GM12878 (cell line): ENCODE results near the gene ARHGAP22. TPM values are rescaled to one million over a fixed set of nuclear protein-coding genes. Genes with fewer than 3 reads are reported as not detected.
A peak's percentile ranks its signal among the peaks of the same experiment; 100 is the strongest.

ENCODE experiments used
- ATAC-seq: fragments of 200-7000 bp; cut with Tn5 transposase; 3 replicates; pipeline ENCODE4 v1.9.1; 2020; ENCODE audit warnings: mild to moderate bottlenecking, moderate library complexity
- BruUV-seq: library from RNA; stranded (reverse); fragments of 400-500 nt; replicated peaks from 2 replicates; lab custom pipeline; 2021; lab: Mats Ljungman, UMichigan
- CTCF ChIA-PET: fragments of 300-600 bp; sonication (Branson Sonifier 250); formaldehyde crosslinking; extraction: SDS; loops from one replicate; lab custom pipeline; 2021; ENCODE audit warnings: inconsistent platforms; lab: Yijun Ruan, JAX
- POLR2A ChIA-PET: fragments of 350-600 bp; formaldehyde crosslinking; extraction: SDS; loops from one replicate; lab custom pipeline; 2021; ENCODE audit warnings: inconsistent platforms; lab: Charles Lee
- RAD21 ChIA-PET: fragments of 300-600 bp; sonication (Branson Sonifier 250); formaldehyde crosslinking; loops from one replicate; lab custom pipeline; 2023; ENCODE audit warnings: antibody characterized with exemption; ENCODE audit not compliant: unreplicated experiment; lab: Charles Lee
- SMC1A ChIA-PET: fragments of 300-600 bp; sonication (Branson Sonifier 250); formaldehyde crosslinking; loops from one replicate; lab custom pipeline; 2023; ENCODE audit not compliant: unreplicated experiment, uncharacterized antibody; lab: Charles Lee
- DNase-seq: peaks from one replicate; pipeline ENCODE4 v3.0.0-alpha.2; 2011; ENCODE audit warnings: low read depth, low spot score
- FAIRE-seq: peaks from 3 replicates; lab custom pipeline; 2011; peaks lifted over from hg19 to GRCh38; lab: Jason Lieb, UNC
- H2AFZ ChIP-seq: 2 replicates; pipeline ENCODE4 v1.6.0; 2011; ENCODE audit warnings: low read depth, low read length, control low read depth; ENCODE audit not compliant: control insufficient read depth
- H3K27ac ChIP-seq: 2 replicates; pipeline ENCODE4 v1.5.1; 2011; ENCODE audit warnings: control low read depth; ENCODE audit not compliant: control insufficient read depth, insufficient read depth
- H3K27me3 ChIP-seq, 2 experiments: replicated peaks in 1 of 2; 2 replicates each; pipeline versions ENCODE4 v1.6.0 to v1.6.1; 2011; ENCODE audit warnings: low read length in 1 of 2; ENCODE audit not compliant: control insufficient read depth in 2 of 2, insufficient read depth in 2 of 2
- H3K36me3 ChIP-seq, 2 experiments: 2 replicates each; pipeline ENCODE4 v1.5.1; 2011; ENCODE audit warnings: low read length in 1 of 2; ENCODE audit not compliant: control insufficient read depth in 2 of 2, insufficient read depth in 2 of 2
- H3K4me1 ChIP-seq: 2 replicates; pipeline ENCODE4 v1.6.1; 2011; ENCODE audit warnings: mild to moderate bottlenecking, low read length, moderate library complexity, mixed read lengths; ENCODE audit not compliant: control insufficient read depth, insufficient read depth
- H3K4me2 ChIP-seq: 2 replicates; pipeline ENCODE4 v1.6.0; 2011; ENCODE audit warnings: control low read depth; ENCODE audit not compliant: control insufficient read depth, insufficient read depth
- H3K4me3 ChIP-seq: fragments of 200-600 bp; sonication (generic); 2 replicates; pipeline ENCODE4 v1.5.1; 2016
- H3K79me2 ChIP-seq: 2 replicates; pipeline ENCODE4 v1.6.0; 2011; ENCODE audit warnings: low read length; ENCODE audit not compliant: control insufficient read depth, insufficient read depth
- H3K9ac ChIP-seq: 2 replicates; pipeline ENCODE4 v1.8.0; 2011; ENCODE audit warnings: low read length, control low read depth, mixed read lengths; ENCODE audit not compliant: control insufficient read depth, insufficient read depth
- H3K9me3 ChIP-seq: replicated peaks from 3 replicates; pipeline ENCODE4 v1.5.1; 2011; ENCODE audit warnings: mild to moderate bottlenecking, low read length; ENCODE audit not compliant: control insufficient read depth, insufficient read depth
- H4K20me1 ChIP-seq: 2 replicates; pipeline ENCODE4 v1.6.0; 2011; ENCODE audit not compliant: control insufficient read depth, insufficient read depth
- DPF2 ChIP-seq: fragments of 450-650 bp; IDR thresholded peaks from 2 replicates; pipeline ENCODE4 v1.6.1; 2017; ENCODE audit warnings: mild to moderate bottlenecking
- FOXK2 ChIP-seq: fragments of 450-650 bp; IDR thresholded peaks from 2 replicates; pipeline ENCODE4 v1.6.1; 2017; ENCODE audit warnings: mild to moderate bottlenecking, moderate library complexity
- JUNB ChIP-seq: IDR thresholded peaks from 2 replicates; pipeline ENCODE4 v1.6.1; 2016; ENCODE audit warnings: antibody characterized with exemption, mild to moderate bottlenecking
- MEF2B ChIP-seq: fragments of 450-650 bp; IDR thresholded peaks from 2 replicates; pipeline ENCODE4 v1.6.1; 2018; ENCODE audit warnings: mild to moderate bottlenecking, moderate library complexity; ENCODE audit not compliant: partially characterized antibody, poor library complexity, severe bottlenecking
- RUNX3 ChIP-seq: IDR thresholded peaks from 2 replicates; pipeline ENCODE4 v1.6.1; 2012; ENCODE audit warnings: low read length, inconsistent platforms
- ZBED1 ChIP-seq: IDR thresholded peaks from 2 replicates; pipeline ENCODE4 v1.6.1; 2016; ENCODE audit warnings: borderline replicate concordance
- ZBTB11 ChIP-seq: fragments of 450-650 bp; formaldehyde crosslinking; IDR thresholded peaks from 2 replicates; pipeline ENCODE4 v1.5.0; 2022; ENCODE audit warnings: mild to moderate bottlenecking, missing genetic modification characterization
- WGBS: methylation state at CpG from one replicate; pipeline ENCODE4 v1.1.6; 2016; ENCODE audit warnings: low lambda C conversion rate; ENCODE audit not compliant: insufficient replicate concordance, insufficient coverage; ENCODE audit errors: missing lambda C conversion rate; 5-methylcytosine and 5-hydroxymethylcytosine counted together
- in situ Hi-C: fragments of 300-500 bp; cut with MboI; formaldehyde crosslinking; loops from 9 replicates; pipeline ENCODE4 v1.14.3; 2018; ENCODE audit warnings: mixed read lengths
- intact Hi-C: fragments of 100-400 bp; cut with micrococcal nuclease; formaldehyde crosslinking; loops from one replicate; pipeline ENCODE4 v1.14.2; 2022; ENCODE audit not compliant: unreplicated experiment
- polyA plus RNA-seq, 11 experiments: library from polyadenylated mRNA; depleted of rRNA in 4 of 11; unstranded in 6 of 11; stranded (reverse) in 5 of 11; fragments of >200 nt; fragmentation: Nextera tagmentation in 4 of 11; fragmentation: Illumina TruSeq in 1 of 11; extraction: Ambion mirVana in 4 of 11; extraction: Trizol in 1 of 11; gene quantifications; 1 replicate in 1 of 11; 2 replicates in 10 of 11; pipeline versions ENCODE4 v1.2.1 to v1.2.3, GENCODE V29; 2011 to 2016; ENCODE audit warnings: inconsistent platforms in 2 of 11, missing spikeins in 2 of 11, low read depth in 1 of 11
- total RNA-seq, 4 experiments: library from RNA; depleted of rRNA in 3 of 4; stranded (reverse); fragments of >200 nt in 3 of 4; fragmentation: Illumina TruSeq in 1 of 4; extraction: Trizol in 1 of 4; gene quantifications; 2 replicates each; pipeline versions ENCODE4 v1.2.1 to v1.2.3, GENCODE V29; 2013 to 2021

Gene ARHGAP22
- total and polyA plus RNA-seq, 10 of the 15 experiments (the other 5 are each of a cell fraction or from before 2014, with no cell fraction given): 0.07 to 0.61 (median 0.18) TPM; not detected in 5

GRCh38 chr10:48573045-48573444 is 31.8 kb downstream of the ARHGAP22 start:
- POLR2A ChIA-PET: interaction anchor here (1.5 kb wide), 1 partner anchor 38 kb away, joined by 7 read pairs; no protein-coding TSS in a partner anchor
- CTCF ChIA-PET: interaction anchor here (1.4 to 2.9 kb wide), 4 partner anchors 21 to 83 kb away, joined by 4 to 29 read pairs (median 17); no protein-coding TSS in a partner anchor
- Histone ChIP-seq H3K4me3 (no peak overlapping the region), H3K9me3 (no peaks in the 10 kb centered on the region), H3K4me1 (peaks cover 31% of the 10 kb centered on the region), H3K79me2 (no peaks in the 10 kb centered on the region), H3K4me2 (peak overlapping the region; percentile 5; the same call in 1 of the 2 replicates), H3K36me3 (no peaks in the 10 kb centered on the region), H2AFZ (no peak overlapping the region), H3K27ac (no peak overlapping the region), H4K20me1 (no peaks in the 10 kb centered on the region), H3K27me3 (no peaks in the 10 kb centered on the region), H3K9ac (no peak overlapping the region)
- RAD21 ChIA-PET: interaction anchor here (1.3 to 1.8 kb wide), 4 partner anchors 33 to 83 kb away, joined by 3 to 14 read pairs (median 6); no protein-coding TSS in a partner anchor
- in situ Hi-C loops: no loop called here
- SMC1A ChIA-PET: interaction anchor here (0.9 to 5.6 kb wide), 9 partner anchors 13 to 229 kb away, joined by 3 to 25 read pairs (median 4); no protein-coding TSS in a partner anchor
- BruUV-seq: no TSS peak
- DNase-seq (no peak), FAIRE-seq (no peak), ATAC-seq (peak; percentile 65)
- TF ChIP-seq RUNX3 (peak; percentile 73), DPF2 (no peak), MEF2B (peak; percentile 21), FOXK2 (no peak), ZBED1 (no peak), JUNB (no peak), ZBTB11 (CRISPR knock-in tag) (no peak)
- intact Hi-C loops: no loop called here
- 57% methylated on average over 5 of the region's 5 CpGs for WGBS
